Stimulated activated CD4-positive, alpha-beta T cell treated with anti-CD3 and anti-CD28 coated beads, Interleukin-15, amount 100 ng/mL, for 1 hour (primary cell): ENCODE results near the gene ICOSLG.
"Not testable (repeated sequence)": the region's sequence is repeated elsewhere in the genome, so short reads cannot be mapped to it uniquely, and the experiment has no call there.

ENCODE experiments used
- DNase-seq, 2 donors: peaks; one replicate each; pipeline ENCODE4 v3.0.0-alpha.2; 2020; ENCODE audit warnings: low read depth in 1 of 2, low spot score in 1 of 2

The ICOSLG gene, protein sequence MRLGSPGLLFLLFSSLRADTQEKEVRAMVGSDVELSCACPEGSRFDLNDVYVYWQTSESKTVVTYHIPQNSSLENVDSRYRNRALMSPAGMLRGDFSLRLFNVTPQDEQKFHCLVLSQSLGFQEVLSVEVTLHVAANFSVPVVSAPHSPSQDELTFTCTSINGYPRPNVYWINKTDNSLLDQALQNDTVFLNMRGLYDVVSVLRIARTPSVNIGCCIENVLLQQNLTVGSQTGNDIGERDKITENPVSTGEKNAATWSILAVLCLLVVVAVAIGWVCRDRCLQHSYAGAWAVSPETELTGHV

DNA sequence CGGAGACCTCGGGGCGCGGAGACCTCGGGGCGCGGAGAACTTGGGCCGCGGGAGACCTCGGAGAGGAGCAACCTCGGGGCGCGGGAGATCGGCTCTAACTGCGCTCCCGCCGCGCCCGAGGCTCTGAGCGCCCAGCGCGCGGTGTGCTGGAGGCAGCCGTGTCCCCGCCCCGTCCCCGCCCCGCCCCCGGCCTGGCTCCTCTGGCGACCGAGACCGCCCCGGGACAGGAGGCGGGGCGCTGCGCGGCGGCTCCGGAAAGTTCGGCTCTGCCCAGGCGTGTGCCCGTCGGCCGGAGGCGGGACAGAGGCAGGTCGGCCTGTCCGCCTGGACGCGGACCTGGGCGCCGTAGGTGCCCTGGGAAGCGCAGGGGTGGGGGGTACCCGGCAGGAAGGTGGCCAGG lies at the start of gene ICOSLG:
TSS of gene ICOSLG (minus strand) at position 102 of the 400 bp plus-strand sequence. CDS start 126 bp downstream, outside the sequence.
- not testable (repeated sequence) for DNase-seq

DNA sequence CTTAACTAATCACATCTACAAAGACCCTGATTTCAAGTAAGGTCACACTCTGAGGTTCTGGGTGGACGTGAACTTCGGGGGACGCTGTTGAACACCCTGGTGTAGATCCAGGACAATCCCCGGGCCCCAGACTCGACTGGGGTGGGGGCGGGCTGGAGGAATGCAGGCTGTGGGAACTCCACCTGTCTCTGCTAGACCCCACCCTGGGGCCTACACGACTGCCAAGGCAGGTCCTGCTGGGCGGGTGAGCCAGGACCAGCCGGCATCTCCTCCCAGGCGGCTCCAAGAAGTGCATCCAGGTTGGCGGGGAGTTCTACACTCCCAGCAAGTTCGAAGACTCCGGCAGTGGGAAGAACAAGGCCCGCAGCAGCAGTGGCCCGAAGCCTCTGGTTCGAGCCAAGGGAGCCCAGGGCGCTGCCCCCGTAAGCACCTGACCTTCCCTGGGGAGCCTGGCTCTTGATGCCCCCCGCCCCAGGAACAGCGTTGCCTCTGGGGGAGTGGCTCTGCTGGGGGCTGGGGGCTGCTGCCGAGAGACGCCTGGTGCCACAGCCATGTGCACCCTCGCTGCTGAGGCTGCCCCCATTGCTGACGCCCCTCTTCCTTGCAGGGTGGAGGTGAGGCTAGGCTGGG lies 48.8 kb upstream of the ICOSLG start:
- DNase-seq: no peak

DNA sequence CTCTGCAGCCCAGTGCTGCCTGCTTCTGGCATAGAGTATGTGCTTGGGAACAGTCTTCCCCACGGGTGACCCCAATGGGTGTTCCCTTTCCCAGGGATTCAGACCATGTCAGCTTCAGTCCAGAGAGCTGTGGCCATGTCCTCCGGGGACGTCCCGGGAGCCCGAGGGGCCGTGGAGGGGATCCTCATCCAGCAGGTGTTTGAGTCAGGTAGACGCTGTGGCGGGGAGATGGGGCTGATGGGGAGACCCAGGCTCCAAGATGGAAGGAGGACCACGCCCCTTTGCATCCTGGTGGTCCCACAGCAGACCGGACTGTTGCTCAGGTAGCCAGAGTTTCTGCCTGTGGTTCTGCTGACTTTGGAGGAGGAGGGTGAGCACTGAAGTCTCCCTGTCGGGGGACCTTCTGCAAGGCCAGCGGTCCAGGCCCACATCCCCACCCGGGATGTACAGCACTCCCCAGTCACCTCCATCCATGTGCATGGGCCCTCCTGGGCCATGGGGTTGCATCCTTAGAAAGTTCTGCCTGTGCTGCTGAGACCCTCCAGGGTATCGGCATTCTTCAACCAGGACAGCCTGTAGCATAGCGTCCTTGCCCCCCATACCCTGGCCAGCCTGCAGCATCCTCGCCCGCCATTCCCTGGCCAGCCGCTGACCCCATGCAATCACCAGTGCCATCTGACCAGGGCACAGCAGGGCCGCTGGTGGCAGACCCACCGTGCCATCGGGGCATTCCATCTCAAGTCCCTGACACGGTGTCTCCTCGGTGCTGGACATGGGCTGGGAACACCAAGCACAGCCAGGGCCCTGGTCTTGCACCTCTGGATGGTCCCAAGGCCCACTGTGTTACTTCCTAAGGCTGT lies 47.7 kb upstream of the ICOSLG start:
- DNase-seq: no peak

DNA sequence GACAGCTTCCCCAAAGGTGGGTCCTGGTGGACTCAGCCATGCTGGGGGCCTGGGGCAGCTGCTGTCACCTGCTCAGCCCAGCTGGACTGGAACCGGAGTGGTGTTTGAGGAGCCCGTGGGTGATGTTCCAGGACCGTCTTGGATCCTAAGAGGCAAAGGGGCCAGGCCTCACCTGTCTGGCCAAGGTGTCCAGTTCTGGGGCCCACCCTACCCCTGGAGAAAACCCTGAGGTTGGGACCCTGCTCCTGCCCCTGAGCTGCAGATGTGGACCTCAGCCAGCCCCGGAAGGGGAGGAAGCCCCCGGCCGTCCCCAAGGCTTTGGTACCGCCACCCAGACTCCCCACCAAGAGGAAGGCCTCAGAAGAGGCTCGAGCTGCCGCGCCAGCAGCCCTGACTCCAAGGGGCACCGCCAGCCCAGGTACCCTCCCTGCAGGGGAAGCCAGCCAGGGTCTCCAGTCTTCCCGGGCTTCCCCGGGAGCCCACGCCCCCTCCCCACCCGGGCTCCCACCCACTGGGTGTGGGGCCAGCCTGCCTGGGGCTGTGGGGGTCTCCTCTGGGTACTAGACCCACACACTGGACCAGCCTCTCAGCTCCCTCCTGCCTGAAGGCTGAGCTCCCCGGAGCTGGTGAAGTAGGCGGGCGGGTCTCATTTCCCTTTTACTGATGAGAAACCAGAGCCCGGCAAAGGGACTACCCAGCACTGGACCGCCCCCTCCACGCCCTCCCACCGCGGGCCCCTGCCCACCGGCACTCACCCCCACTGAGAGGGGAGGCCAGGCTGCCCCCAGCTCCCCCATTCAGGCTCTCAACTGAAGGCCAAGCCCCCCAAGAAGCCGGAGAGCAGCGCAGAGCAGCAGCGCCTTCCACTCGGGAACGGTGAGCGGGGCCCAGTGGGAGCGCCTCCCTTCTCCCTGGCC lies 46.2 kb upstream of the ICOSLG start:
- DNase-seq: no peak

DNA sequence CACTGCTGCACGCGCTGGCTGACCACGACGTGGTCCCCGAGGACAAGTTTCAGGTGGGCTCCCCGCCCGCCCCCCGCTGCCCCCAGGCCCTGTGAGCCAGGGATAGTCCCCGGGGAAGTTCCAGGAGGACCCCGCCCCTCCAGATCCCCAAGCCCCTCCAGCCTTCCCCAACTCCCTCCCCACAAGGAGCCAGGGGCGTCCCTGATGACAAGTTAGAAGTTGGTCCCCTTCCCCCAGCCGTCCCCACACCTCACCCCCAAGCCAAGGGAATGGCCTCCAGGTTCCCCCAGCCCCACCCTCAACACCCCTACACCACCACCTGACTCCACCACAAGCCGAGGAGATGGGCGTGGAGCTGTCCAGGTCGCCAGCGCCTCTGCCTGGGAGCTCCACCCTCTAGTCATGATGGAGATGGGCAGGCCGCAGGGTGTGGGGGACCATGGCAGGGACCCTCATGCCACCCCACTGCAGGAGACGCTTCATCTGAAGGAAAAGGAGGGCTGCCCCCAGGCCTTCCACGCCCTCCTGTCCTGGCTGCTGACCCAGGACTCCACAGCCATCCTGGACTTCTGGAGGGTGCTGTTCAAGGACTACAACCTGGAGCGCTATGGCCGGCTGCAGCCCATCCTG lies 45.5 kb upstream of the ICOSLG start:
- DNase-seq: no peak

DNA sequence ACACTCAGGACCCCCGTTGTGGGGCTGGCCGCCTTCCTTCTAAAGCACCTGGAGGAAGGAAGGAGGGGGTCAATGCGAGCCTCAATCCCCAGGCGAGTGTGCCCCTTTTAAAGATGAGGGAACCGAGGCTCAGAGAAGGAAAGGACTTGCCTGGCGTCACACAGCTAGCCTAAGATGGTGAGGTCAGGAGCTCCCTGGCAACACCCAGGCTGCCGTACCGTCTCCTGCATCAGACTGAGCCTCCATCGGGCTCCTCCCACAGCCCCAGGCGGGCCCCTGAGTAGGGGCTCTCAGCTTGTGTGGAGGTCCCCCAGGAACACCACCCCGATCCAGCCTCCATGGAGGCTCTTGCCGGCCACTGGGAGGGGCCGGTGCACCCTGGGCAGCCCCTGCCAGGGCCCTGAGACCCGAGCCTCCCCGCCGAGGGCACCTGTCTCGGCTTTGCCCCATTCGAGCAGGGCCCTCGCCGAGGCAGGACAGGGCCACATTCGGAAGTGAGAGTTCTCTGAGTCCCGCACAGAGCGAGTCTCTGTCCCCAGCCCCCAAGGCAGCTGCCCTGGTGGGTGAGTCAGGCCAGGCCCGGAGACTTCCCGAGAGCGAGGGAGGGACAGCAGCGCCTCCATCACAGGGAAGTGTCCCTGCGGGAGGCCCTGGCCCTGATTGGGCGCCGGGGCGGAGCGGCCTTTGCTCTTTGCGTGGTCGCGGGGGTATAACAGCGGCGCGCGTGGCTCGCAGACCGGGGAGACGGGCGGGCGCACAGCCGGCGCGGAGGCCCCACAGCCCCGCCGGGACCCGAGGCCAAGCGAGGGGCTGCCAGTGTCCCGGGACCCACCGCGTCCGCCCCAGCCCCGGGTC lies 44.6 kb upstream of the ICOSLG start, which contains the start of gene AIRE:
TSS of gene AIRE (plus strand) at position 739 of the 855 bp plus-strand sequence. CDS start 131 bp downstream, outside the sequence.
- no peak for DNase-seq

DNA sequence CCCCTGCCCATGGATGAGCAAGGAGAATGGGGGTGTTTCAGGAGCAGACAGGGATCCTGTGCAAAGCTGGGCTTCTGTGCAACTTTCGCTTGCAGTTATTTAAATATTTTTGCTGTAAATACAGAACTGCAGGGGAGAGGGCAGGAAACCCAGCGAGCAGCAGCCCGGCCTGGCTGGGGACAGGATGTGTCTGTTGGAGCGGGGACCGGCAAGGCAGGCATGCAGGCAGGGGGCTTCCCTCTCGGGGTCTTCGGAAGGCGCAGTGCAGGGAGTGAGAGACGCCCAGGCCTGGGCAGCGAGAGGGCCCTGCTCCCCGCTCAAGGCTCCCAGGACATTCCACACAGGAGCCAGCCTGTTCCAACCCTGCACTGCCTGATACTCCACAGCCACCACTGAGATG lies 43.2 kb upstream of the ICOSLG start:
- DNase-seq: no peak

DNA sequence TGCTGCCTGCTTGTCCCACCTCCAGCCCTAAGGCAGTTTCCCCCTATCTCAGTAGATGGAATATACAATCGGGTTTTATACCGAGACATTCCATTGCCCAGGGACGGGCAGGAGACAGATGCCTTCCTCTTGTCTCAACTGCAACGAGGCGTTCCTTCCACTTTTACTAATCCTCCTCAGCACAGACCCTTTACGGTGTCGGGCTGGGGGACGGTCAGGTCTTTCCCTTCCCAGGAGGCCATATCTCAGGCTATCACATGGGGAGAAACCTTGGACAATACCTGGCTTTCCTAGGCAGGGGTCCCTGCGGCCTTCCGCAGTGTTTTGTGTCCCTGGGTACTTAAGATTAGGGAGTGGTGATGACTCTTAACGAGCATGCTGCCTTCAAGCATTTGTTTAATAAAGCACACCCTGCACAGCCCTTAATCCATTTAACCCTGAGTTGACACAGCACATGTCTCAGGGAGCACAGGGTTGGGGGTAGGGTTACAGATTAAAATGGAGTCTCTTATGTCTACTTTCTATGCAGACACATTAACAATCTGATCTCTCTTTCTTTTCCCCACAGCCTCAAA lies 42.6 kb upstream of the ICOSLG start:
- not testable (repeated sequence) for DNase-seq

DNA sequence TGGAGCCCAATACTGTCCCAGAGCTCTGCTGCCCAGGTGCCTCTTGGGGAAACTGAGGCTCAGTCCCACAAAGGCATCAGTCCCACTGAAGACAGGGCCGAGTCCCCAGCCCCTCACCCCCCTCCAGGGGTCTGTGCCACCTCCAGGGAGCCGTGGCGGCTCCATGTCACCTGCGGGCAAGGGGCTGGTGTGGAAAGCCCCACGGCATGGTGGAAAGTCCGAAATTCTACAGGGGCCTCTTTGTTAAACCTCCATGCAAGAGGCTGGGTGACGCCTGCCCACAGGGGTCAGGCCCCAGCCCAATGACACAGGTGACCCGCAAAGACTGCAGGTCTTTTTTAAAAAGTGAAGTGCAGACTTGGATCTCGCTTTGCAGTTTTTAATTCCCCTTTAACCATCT lies 41.6 kb upstream of the ICOSLG start:
- DNase-seq: no peak

DNA sequence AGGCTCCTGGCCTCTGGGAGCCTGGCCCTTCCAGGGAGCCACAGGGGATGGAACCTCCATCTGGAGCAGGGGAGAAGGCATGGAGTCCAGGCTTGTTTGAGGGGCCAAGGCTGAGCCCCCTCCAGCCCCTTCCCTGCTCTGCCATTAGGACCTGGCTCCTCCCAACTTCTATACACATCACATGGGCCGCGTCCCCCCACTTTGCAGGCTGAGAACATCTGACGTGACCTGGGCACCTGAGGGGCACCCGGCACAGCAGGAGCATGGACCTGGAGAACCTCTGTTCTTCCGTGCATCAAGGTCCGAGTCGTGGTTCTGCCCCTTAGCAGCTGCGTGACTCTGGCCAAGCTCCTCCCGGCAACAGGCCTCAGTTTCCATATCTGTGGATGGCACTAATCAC lies 41.1 kb upstream of the ICOSLG start:
- no peak for DNase-seq

DNA sequence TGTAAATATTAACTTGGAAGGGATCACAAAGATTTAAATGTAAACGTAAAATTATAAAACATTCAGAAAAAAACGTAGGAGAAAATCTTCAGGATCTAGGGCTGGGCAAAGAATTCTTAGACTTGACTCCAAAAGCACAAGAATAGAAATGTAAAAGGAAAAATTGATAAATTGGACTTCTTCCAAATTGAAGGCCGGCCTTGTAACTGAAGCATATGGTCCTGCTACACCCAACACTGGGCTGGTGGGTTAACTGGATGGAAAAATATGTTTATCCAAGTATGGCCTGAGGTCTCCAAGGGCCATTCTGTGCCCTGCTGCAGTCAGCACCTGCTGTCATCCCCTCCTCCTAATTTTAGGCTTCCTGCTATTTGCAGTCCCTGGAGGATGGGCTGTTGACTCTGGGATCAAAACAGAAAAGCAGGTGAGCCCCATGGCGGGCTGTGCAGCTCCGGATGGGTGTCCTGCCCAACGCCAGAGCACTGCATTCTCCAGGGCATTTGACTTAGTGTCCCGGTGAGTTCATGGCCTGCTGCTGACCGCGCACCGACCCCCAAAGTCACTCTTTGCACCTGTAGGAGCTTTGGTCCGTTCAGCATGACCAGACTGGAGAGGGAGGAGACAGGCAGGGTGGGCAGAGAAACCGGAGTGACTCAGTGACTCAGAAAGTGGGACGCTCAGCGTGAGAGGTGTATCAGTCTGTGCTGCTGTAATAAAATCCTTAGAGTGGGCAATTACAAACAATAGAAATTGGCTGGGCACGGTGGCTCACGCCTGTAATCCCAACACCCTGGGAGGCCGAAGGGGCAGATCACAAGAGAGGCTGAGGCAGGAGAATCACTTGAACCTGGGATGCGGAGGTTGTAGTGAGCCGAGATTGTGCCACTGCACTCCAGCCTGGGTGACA lies 38.9 kb upstream of the ICOSLG start:
- no peak for DNase-seq

DNA sequence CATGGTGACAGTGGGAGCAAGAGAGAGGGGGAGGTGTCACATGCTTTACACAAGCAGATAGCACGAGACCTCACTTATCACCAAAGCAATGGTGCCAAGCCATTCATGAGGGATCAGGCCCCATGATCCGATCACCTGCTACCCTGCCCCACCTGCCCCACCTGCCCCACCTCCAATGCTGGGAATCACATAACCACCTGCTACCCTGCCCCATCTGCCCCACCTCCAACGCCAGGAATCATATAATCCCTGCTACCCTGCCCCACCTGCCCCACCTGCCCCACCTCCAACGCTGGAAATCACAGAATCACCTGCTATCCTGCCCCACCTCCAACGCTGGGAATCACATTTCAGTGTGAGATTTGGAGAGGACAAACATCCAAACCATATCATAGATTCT lies 34.3 kb upstream of the ICOSLG start:
- no peak for DNase-seq

DNA sequence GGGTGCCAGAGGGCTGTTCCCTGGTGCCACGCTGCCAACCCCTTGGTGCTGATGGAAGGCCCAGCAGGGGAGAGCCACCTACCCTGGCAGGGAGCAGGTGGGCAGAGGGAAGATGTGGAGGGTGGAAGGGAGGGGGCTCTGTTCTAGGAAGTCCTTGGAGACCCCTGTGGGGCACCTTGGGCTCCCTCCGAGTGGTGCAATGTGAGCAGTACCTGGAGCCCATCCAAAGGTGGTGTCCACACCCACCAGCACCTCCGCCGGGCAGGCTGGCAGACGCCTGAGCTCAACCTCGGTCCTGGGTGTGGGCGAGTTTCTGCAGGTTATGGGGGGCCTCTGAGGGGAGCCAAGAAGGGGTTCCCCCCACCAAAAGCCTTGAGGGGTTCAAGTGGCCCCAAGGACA lies 32.3 kb upstream of the ICOSLG start:
- no peak for DNase-seq

DNA sequence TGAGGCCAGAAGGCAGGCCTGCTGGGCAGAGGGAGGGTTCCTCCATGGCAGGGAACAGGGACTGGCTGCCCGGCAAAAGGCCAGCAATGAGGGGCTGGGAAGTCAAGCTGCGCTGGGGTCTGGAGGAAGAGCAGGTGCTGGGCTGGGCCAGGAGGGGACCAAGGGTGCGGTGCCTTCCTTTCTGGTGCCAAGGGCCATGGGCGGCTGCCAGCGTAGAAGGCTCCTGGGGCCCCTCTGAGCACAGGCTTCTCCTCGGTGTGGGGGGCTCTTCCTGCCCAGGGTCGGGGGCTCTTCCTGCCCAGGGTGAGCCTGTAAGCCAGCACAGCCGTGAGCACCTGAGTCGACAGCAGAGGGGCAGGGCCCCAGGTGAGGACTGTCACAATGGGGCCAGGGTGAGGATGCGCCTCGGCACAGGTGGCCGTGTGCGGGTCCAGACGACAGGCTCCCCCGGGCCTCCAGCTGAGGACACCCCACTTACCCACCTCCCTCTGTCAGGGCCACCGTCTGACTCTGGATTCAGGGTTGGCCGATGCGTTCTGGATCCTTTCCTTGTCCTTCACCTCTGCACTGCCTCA lies 31.6 kb upstream of the ICOSLG start:
- DNase-seq: no peak

DNA sequence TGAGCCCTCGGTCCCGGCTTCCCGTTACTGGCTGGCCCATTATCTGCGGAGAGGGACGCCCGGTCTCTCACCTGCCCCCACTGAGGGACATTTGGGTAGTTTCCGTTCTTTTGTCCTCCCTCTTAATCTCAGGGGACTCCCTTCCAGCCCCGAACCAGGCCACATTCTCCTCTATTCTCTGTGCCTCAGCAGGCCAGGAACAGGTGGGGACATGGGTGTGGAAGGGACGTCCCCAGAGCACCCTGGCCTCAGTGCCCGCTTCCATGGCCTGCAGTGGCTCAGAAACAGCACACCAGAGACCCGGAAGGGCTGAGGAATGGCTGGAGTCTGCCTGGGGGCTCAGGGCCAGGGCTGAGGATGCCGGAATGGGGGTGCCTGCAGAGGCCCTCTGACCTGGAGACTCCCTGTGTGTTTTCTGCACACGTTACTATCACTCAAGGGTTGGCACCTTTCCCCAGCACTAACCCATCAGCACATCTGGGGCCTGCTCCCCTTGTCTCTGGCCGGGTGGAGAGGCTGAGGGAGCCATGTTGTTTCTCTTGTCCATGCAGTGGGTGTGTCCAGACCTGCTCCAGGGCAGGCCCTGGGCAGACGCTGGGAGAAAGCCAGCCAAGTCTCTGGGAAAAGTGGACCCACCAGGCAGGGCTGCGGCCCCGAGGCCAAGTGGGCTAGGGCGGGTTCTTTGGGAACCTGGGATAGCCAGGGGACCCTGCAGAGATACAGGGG lies 31.0 kb upstream of the ICOSLG start:
- DNase-seq: no peak

DNA sequence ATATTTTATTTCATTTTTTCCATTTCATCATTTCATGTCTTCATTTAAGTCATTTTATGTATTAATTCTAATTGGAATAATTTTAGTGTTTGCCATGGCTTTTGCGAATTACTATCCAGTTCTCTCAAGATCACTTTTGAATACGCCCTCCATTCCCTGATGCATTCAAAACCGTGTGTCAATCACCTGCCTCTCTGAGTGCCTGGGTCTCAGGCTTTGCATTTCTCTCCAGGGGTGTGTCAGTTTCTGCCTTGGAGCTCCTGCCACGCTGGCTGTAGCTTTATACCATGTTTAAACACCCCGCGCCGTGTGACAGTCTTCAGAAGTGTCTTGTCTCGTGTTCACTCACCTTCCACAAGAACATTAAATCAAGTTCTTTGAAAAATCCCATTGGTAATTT lies 28.3 kb upstream of the ICOSLG start:
- no peak for DNase-seq

DNA sequence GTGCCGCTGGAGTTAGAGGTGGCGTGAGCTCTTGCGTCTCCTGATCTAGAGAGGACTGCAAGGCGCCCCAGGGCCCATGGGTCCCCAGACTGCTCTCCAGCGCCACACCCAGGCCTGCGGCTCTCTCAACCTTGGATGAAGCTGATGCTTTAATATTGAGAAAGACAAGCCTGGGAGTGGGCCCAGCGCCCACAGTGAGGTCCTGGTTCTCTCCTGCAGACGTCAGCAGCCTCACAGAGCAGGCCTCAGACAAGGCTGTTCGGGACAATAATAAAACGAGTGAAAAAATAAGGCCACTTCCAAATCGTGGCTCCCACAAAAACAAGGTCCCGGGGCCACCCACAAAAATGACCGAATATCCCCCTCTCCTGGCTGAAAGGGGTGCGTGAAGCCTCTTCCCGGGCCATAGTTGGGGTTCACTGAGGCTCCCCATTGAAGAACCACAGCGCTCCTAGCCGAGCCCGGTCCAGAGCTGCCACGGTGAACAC lies 27.0 kb upstream of the ICOSLG start:
- DNase-seq: no peak
